SK-N-SH (cell line): ENCODE measurements around the gene AGBL4. TPM values are rescaled to one million over a fixed set of nuclear protein-coding genes. Genes with fewer than 3 reads are reported as not detected.
A peak's percentile ranks its signal among the peaks of the same experiment; 100 is the strongest.

Source experiments
- CTCF ChIA-PET: fragments of 300-600, 350-600 bp; formaldehyde crosslinking; extraction: SDS; loops from one replicate; lab custom pipeline; 2021; lab: Yijun Ruan, JAX
- POLR2A ChIA-PET: fragments of 350-600 bp; sonication (Branson Sonifier 250); formaldehyde crosslinking; extraction: SDS; loops from one replicate; lab custom pipeline; 2020; ENCODE audit warnings: antibody characterized with exemption, inconsistent platforms; lab: Yijun Ruan, JAX
- DNase-seq: peaks from one replicate; pipeline ENCODE4 v3.0.0; 2012
- H2AFZ ChIP-seq: fragments of 200-600 bp; sonication (generic); 2 replicates; pipeline ENCODE4 v1.8.1; 2016; ENCODE audit warnings: antibody characterized with exemption, mild to moderate bottlenecking, low read depth
- H3F3A ChIP-seq: fragments of 200-600 bp; sonication (generic); replicated peaks from 2 replicates; pipeline ENCODE3; 2016; ENCODE audit warnings: antibody characterized with exemption, mild to moderate bottlenecking; ENCODE audit not compliant: insufficient read depth
- H3K27ac ChIP-seq, 2 experiments: fragments of 200-500 bp in 1 of 2; fragments of 200-600 bp in 1 of 2; sonication (Bioruptor generic) in 1 of 2; sonication (generic), shearing (Covaris generic) in 1 of 2; 2 replicates each; pipeline versions ENCODE4 v1.5.1 to v1.6.1; 2014 to 2016; ENCODE audit warnings: low read depth in 2 of 2, inconsistent platforms in 1 of 2, low read length in 1 of 2, mild to moderate bottlenecking in 1 of 2, mixed read lengths in 1 of 2
- H3K27me3 ChIP-seq: fragments of 200-600 bp; sonication (generic), shearing (Covaris generic); 2 replicates; pipeline ENCODE4 v1.6.1; 2016; ENCODE audit warnings: mixed run types; ENCODE audit not compliant: insufficient read depth
- H3K36me3 ChIP-seq, 2 experiments: fragments of 200-500 bp in 1 of 2; fragments of 200-600 bp in 1 of 2; sonication (Bioruptor generic) in 1 of 2; sonication (generic) in 1 of 2; replicated peaks in 1 of 2; 2 replicates each; pipeline versions ENCODE3 to v1.5.1; 2014 to 2016; ENCODE audit warnings: low read length in 1 of 2, mild to moderate bottlenecking in 1 of 2; ENCODE audit not compliant: insufficient read depth in 2 of 2, control insufficient read depth in 1 of 2
- H3K4me1 ChIP-seq, 2 experiments: fragments of 200-500 bp in 1 of 2; fragments of 200-600 bp in 1 of 2; sonication (Bioruptor generic) in 1 of 2; sonication (generic), shearing (Covaris generic) in 1 of 2; 2 replicates each; pipeline versions ENCODE4 v1.5.1 to v1.6.1; 2014 to 2016; ENCODE audit warnings: low read depth in 1 of 2, low read length in 1 of 2, mixed run types in 1 of 2; ENCODE audit not compliant: insufficient read depth in 2 of 2, control insufficient read depth in 1 of 2
- H3K4me2 ChIP-seq: fragments of 200-600 bp; sonication (generic), shearing (Covaris generic); 2 replicates; pipeline ENCODE4 v1.6.1; 2017; ENCODE audit warnings: mixed run types
- H3K4me3 ChIP-seq, 2 experiments: fragments of 200-500 bp in 1 of 2; fragments of 200-600 bp in 1 of 2; sonication (Bioruptor generic) in 1 of 2; sonication (generic), shearing (Covaris generic) in 1 of 2; 2 replicates each; pipeline versions ENCODE4 v1.5.1 to v1.8.1; 2014 to 2016; ENCODE audit warnings: low read depth in 2 of 2, inconsistent platforms in 1 of 2, low read length in 1 of 2, mild to moderate bottlenecking in 1 of 2, mixed read lengths in 1 of 2, moderate library complexity in 1 of 2
- H3K79me2 ChIP-seq: fragments of 200-600 bp; sonication (generic); 2 replicates; pipeline ENCODE4 v1.8.1; 2017; ENCODE audit warnings: mild to moderate bottlenecking; ENCODE audit not compliant: insufficient read depth
- H3K9ac ChIP-seq: fragments of 200-600 bp; sonication (generic); 2 replicates; pipeline ENCODE4 v1.6.1; 2017; ENCODE audit warnings: mixed run types
- H3K9me2 ChIP-seq: fragments of 200-600 bp; sonication (generic); 2 replicates; pipeline ENCODE4 v1.6.1; 2017; ENCODE audit warnings: mixed run types
- H3K9me3 ChIP-seq: fragments of 200-600 bp; sonication (generic); 2 replicates; pipeline ENCODE4 v1.6.1; 2017; ENCODE audit warnings: mixed run types, mild to moderate bottlenecking, moderate library complexity
- H4K20me1 ChIP-seq: fragments of 200-600 bp; sonication (generic); 2 replicates; pipeline ENCODE4 v1.6.1; 2017; ENCODE audit warnings: mild to moderate bottlenecking, mixed run types; ENCODE audit not compliant: insufficient read depth
- CHD2 ChIP-seq: fragments of 150-350 bp; IDR thresholded peaks from 2 replicates; pipeline ENCODE4 v1.6.1; 2018; ENCODE audit warnings: low read length; ENCODE audit not compliant: partially characterized antibody
- CTCF ChIP-seq: fragments of 200-600 bp; sonication (generic); IDR thresholded peaks from 2 replicates; pipeline ENCODE4 v1.6.1; 2017; ENCODE audit warnings: antibody characterized with exemption, mild to moderate bottlenecking, moderate library complexity
- ELF1 ChIP-seq: IDR thresholded peaks from 2 replicates; pipeline ENCODE4 v1.4.0; 2012
- EZH2phosphoT487 ChIP-seq: fragments of 200-600 bp; sonication (generic); IDR thresholded peaks from 2 replicates; pipeline ENCODE4 v1.6.1; 2017; ENCODE audit warnings: low read depth, mixed run types, mild to moderate bottlenecking, antibody characterized with exemption, moderate library complexity, borderline replicate concordance
- FOXJ3 ChIP-seq: sonication (generic); formaldehyde crosslinking; IDR thresholded peaks from 2 replicates; pipeline ENCODE4 v1.5.1; 2020; ENCODE audit warnings: mild to moderate bottlenecking, missing genetic modification reagents
- GATA2 ChIP-seq: sonication (generic); formaldehyde crosslinking; IDR thresholded peaks from 2 replicates; pipeline ENCODE4 v1.5.0; 2020; ENCODE audit warnings: mild to moderate bottlenecking, missing genetic modification reagents
- JUND ChIP-seq: IDR thresholded peaks from 2 replicates; pipeline ENCODE4 v1.4.0; 2012
- MAX ChIP-seq: IDR thresholded peaks from 2 replicates; pipeline ENCODE4 v1.4.0; 2012; ENCODE audit warnings: low read depth
- NFIC ChIP-seq: IDR thresholded peaks from 2 replicates; pipeline ENCODE4 v1.4.0; 2012; ENCODE audit warnings: borderline replicate concordance
- NRF1 ChIP-seq: IDR thresholded peaks from 2 replicates; pipeline ENCODE4 v1.6.1; 2012; ENCODE audit warnings: low read depth, mild to moderate bottlenecking, low read length
- PBX3 ChIP-seq: IDR thresholded peaks from 2 replicates; pipeline ENCODE4; 2012
- REST ChIP-seq: IDR thresholded peaks from 2 replicates; pipeline ENCODE4 v1.6.1; 2012; ENCODE audit warnings: mild to moderate bottlenecking, low read depth, low read length, moderate library complexity
- RFX5 ChIP-seq: IDR thresholded peaks from 2 replicates; pipeline ENCODE4 v1.6.1; 2012; ENCODE audit warnings: mild to moderate bottlenecking, improper control_type of control experiment, low read length
- RXRA ChIP-seq: IDR thresholded peaks from 2 replicates; pipeline ENCODE4 v1.4.0; 2012; ENCODE audit warnings: low read depth, mild to moderate bottlenecking, borderline replicate concordance
- TAF1 ChIP-seq: IDR thresholded peaks from 2 replicates; pipeline ENCODE4 v1.6.1; 2012; ENCODE audit warnings: low read depth, mild to moderate bottlenecking, low read length, moderate library complexity, borderline replicate concordance
- TCF12 ChIP-seq: IDR thresholded peaks from 2 replicates; pipeline ENCODE4 v1.4.0; 2012
- TEAD4 ChIP-seq: IDR thresholded peaks from 2 replicates; pipeline ENCODE4 v1.4.0; 2012; ENCODE audit warnings: mild to moderate bottlenecking, borderline replicate concordance; ENCODE audit not compliant: insufficient read depth
- USF1 ChIP-seq: IDR thresholded peaks from 2 replicates; pipeline ENCODE4 v1.4.0; 2012; ENCODE audit warnings: low read depth, borderline replicate concordance
- polyA plus RNA-seq, 3 experiments: library from polyadenylated mRNA; depleted of rRNA; stranded (reverse); fragments of >200 nt; gene quantifications; 2 replicates each; pipeline ENCODE4 v1.2.3, GENCODE V29; 2012

AGBL4 gene
- polyA plus RNA-seq, 1 of the 3 experiments (the other 2 are of a cell fraction) = 0.07 TPM

- no peak for TF ChIP-seq JUND
- no peak for TF ChIP-seq RXRA
- TF ChIP-seq TAF1 = peak; percentile 20; the same call in 1 of the 2 replicates
- TF ChIP-seq CTCF = peak; percentile 74
- no peak for TF ChIP-seq TEAD4
- no peak for TF ChIP-seq RFX5
- TF ChIP-seq MAX = no peak
- no peak for TF ChIP-seq NFIC
- no peak for TF ChIP-seq PBX3
Measured at GRCh38 chr1:48916130-48917069, 1107.4 kb downstream of the AGBL4 start (continued).

GRCh38 chr1:48908606-48909005 lies 1115.1 kb downstream of the AGBL4 start:
- no peak overlapping the region for H3K4me2 ChIP-seq
- no peaks in the 10 kb centered on the region for H3F3A ChIP-seq
- POLR2A ChIA-PET = no interaction called here
- TF ChIP-seq FOXJ3 = no peak
- no peak for TF ChIP-seq TCF12
- no peak for TF ChIP-seq NRF1
- no peak for TF ChIP-seq USF1
- no peak for TF ChIP-seq ELF1
- no peak for TF ChIP-seq TAF1
- TF ChIP-seq PBX3 = no peak
- no peak for TF ChIP-seq REST
- TF ChIP-seq EZH2phosphoT487 = no peak
- TF ChIP-seq CHD2 = no peak
- no peak for TF ChIP-seq GATA2
- H3K4me1 ChIP-seq = peaks cover 4 to 5% of the 10 kb centered on the region in 2 experiments; a peak in 2 of 4 replicates
- H3K36me3 ChIP-seq = no peaks in the 10 kb centered on the region
- no peak overlapping the region for H3K9ac ChIP-seq
- CTCF ChIA-PET = interaction anchor here (2.4 kb wide), 1 partner anchor 336 kb away, joined by 8 read pairs; no protein-coding TSS in a partner anchor
- H2AFZ ChIP-seq = no peak overlapping the region
- no peaks in the 10 kb centered on the region for H3K79me2 ChIP-seq
- no peaks in the 10 kb centered on the region for H3K9me2 ChIP-seq
- no peaks in the 10 kb centered on the region for H3K27me3 ChIP-seq
- H3K9me3 ChIP-seq = no peaks in the 10 kb centered on the region
- H3K27ac ChIP-seq = no peak overlapping the region
- no peak overlapping the region for H3K4me3 ChIP-seq
- DNase-seq = no peak
- H4K20me1 ChIP-seq = no peaks in the 10 kb centered on the region
